IMR-90 (cell line): ENCODE data around the gene ACAD10. TPM values are rescaled to one million over a fixed set of nuclear protein-coding genes. Genes with fewer than 3 reads are reported as not detected.

Experiments used
- ATAC-seq: fragments of 200-7000 bp; cut with Tn5 transposase; 2 replicates; pipeline ENCODE4 v1.9.1; 2020; ENCODE audit warnings: low read depth, mild to moderate bottlenecking, moderate library complexity
- BruUV-seq: library from RNA; stranded (reverse); fragments of 400-500 nt; replicated peaks from 2 replicates; lab custom pipeline; 2021; lab: Mats Ljungman, UMichigan
- CTCF ChIA-PET: fragments of 300-600 bp; formaldehyde crosslinking; extraction: SDS; loops from one replicate; lab custom pipeline; 2021; ENCODE audit warnings: antibody characterized with exemption; lab: Yijun Ruan, JAX
- POLR2A ChIA-PET: fragments of 300-600 bp; sonication (Branson Sonifier 250); formaldehyde crosslinking; loops from one replicate; lab custom pipeline; 2022; ENCODE audit warnings: antibody characterized with exemption; ENCODE audit not compliant: unreplicated experiment; lab: Charles Lee
- DNase-seq: peaks from one replicate; pipeline ENCODE4 v3.0.0; 2013
- H2AFZ ChIP-seq: replicated peaks from 2 replicates; pipeline ENCODE3; 2013; ENCODE audit warnings: low read length, mild to moderate bottlenecking; ENCODE audit not compliant: poor library complexity
- H2AK5ac ChIP-seq: 2 replicates; pipeline ENCODE4 v1.6.1; 2013; ENCODE audit warnings: low read depth, low read length, inconsistent platforms
- H2AK9ac ChIP-seq: replicated peaks from 2 replicates; pipeline ENCODE3; 2013; ENCODE audit warnings: mild to moderate bottlenecking, low read depth, low read length, moderate library complexity; ENCODE audit not compliant: poor library complexity
- H2BK120ac ChIP-seq: 2 replicates; pipeline ENCODE4 v1.6.1; 2013; ENCODE audit warnings: low read depth, low read length, inconsistent platforms
- H2BK15ac ChIP-seq: 3 replicates; pipeline ENCODE4 v1.6.1; 2013; ENCODE audit warnings: low read depth, low read length, inconsistent platforms
- H2BK20ac ChIP-seq: 2 replicates; pipeline ENCODE4 v1.6.1; 2013; ENCODE audit warnings: low read depth, mild to moderate bottlenecking, inconsistent platforms, low read length, moderate library complexity
- H2BK5ac ChIP-seq: 2 replicates; pipeline ENCODE4 v1.6.1; 2013; ENCODE audit warnings: mild to moderate bottlenecking, low read depth, low read length, inconsistent platforms; ENCODE audit not compliant: poor library complexity, severe bottlenecking
- H3K14ac ChIP-seq: replicated peaks from 2 replicates; pipeline ENCODE4 v1.6.1; 2013; ENCODE audit warnings: low read depth, low read length, inconsistent platforms
- H3K18ac ChIP-seq: 2 replicates; pipeline ENCODE4 v1.6.1; 2013; ENCODE audit warnings: low read depth, low read length, control low read depth
- H3K23ac ChIP-seq: 2 replicates; pipeline ENCODE4 v1.6.1; 2013; ENCODE audit warnings: low read depth, low read length, inconsistent platforms
- H3K27ac ChIP-seq: 2 replicates; pipeline ENCODE4 v1.5.1; 2013; ENCODE audit warnings: mild to moderate bottlenecking, control low read depth, low read length; ENCODE audit not compliant: insufficient read depth
- H3K27me3 ChIP-seq: 2 replicates; pipeline ENCODE4 v1.6.1; 2013; ENCODE audit warnings: low read length; ENCODE audit not compliant: control insufficient read depth, insufficient read depth
- H3K36me3 ChIP-seq: 2 replicates; pipeline ENCODE4 v1.6.1; 2013; ENCODE audit warnings: low read length, mixed read lengths; ENCODE audit not compliant: control insufficient read depth, insufficient read depth
- H3K4ac ChIP-seq: 2 replicates; pipeline ENCODE4 v1.6.1; 2013; ENCODE audit warnings: low read depth, low read length, inconsistent platforms
- H3K4me1 ChIP-seq: 2 replicates; pipeline ENCODE4 v1.6.1; 2013; ENCODE audit warnings: low read length, mixed read lengths; ENCODE audit not compliant: control insufficient read depth, insufficient read depth
- H3K4me2 ChIP-seq: 2 replicates; pipeline ENCODE4 v1.6.1; 2013; ENCODE audit warnings: low read depth, mild to moderate bottlenecking, control low read depth, low read length, moderate library complexity
- H3K4me3 ChIP-seq: 2 replicates; pipeline ENCODE4 v1.5.1; 2013; ENCODE audit warnings: low read depth, mild to moderate bottlenecking, control low read depth, low read length, moderate library complexity; ENCODE audit not compliant: insufficient read depth
- H3K56ac ChIP-seq: 2 replicates; pipeline ENCODE4 v1.6.1; 2013; ENCODE audit warnings: low read length, inconsistent platforms; ENCODE audit not compliant: insufficient read depth; ENCODE audit errors: extremely low read depth
- H3K79me1 ChIP-seq, 2 experiments: 2 replicates each; pipeline ENCODE4 v1.6.1; 2013; ENCODE audit warnings: low read length in 2 of 2, inconsistent platforms in 1 of 2, low read depth in 1 of 2
- H3K9ac ChIP-seq: 2 replicates; pipeline ENCODE4 v1.6.1; 2013; ENCODE audit warnings: low read depth, low read length, control low read depth
- H3K9me1 ChIP-seq: 2 replicates; pipeline ENCODE4 v1.6.1; 2013; ENCODE audit warnings: low read length, inconsistent platforms; ENCODE audit not compliant: insufficient read depth
- H3K9me3 ChIP-seq: 2 replicates; pipeline ENCODE4 v1.6.1; 2013; ENCODE audit warnings: low read length; ENCODE audit not compliant: control insufficient read depth, insufficient read depth
- H4K20me1 ChIP-seq: 2 replicates; pipeline ENCODE4 v1.6.1; 2013; ENCODE audit warnings: low read length, inconsistent platforms; ENCODE audit not compliant: insufficient read depth
- H4K5ac ChIP-seq: 2 replicates; pipeline ENCODE4 v1.6.1; 2013; ENCODE audit warnings: mild to moderate bottlenecking, low read depth, low read length, control low read depth
- H4K8ac ChIP-seq, 2 experiments: 2 replicates each; pipeline ENCODE4 v1.6.1; 2013; ENCODE audit warnings: low read depth in 2 of 2, low read length in 2 of 2, control low read depth in 1 of 2, inconsistent platforms in 1 of 2
- H4K91ac ChIP-seq: 2 replicates; pipeline ENCODE4 v1.6.1; 2013; ENCODE audit warnings: low read depth, low read length, inconsistent platforms; ENCODE audit not compliant: insufficient read depth
- BHLHE40 ChIP-seq: fragments of 150-350 bp; IDR thresholded peaks from 2 replicates; pipeline ENCODE4 v1.6.1; 2016; ENCODE audit warnings: mild to moderate bottlenecking, low read depth, low read length
- CEBPB ChIP-seq: IDR thresholded peaks from 2 replicates; pipeline ENCODE4 v1.6.1; 2012; ENCODE audit warnings: low read depth, low read length, improper control_type of control experiment
- CHD1 ChIP-seq: IDR thresholded peaks from 2 replicates; pipeline ENCODE4 v1.6.1; 2012; ENCODE audit warnings: low read depth, low read length, improper control_type of control experiment
- FOS ChIP-seq: fragments of 150-350 bp; IDR thresholded peaks from 2 replicates; pipeline ENCODE4 v1.6.1; 2016; ENCODE audit warnings: low read depth, low read length
- MAFK ChIP-seq: IDR thresholded peaks from 2 replicates; pipeline ENCODE4 v1.6.1; 2012; ENCODE audit warnings: low read depth, low read length, improper control_type of control experiment
- MAZ ChIP-seq: IDR thresholded peaks from 2 replicates; pipeline ENCODE4 v1.6.1; 2012; ENCODE audit warnings: low read depth, mild to moderate bottlenecking, low read length, improper control_type of control experiment, moderate library complexity, borderline replicate concordance
- MXI1 ChIP-seq: IDR thresholded peaks from 2 replicates; pipeline ENCODE4 v1.6.1; 2012; ENCODE audit warnings: low read depth, mild to moderate bottlenecking, low read length, moderate library complexity, borderline replicate concordance
- NFE2L2 ChIP-seq: fragments of 150-350 bp; IDR thresholded peaks from 2 replicates; pipeline ENCODE4 v1.6.1; 2016; ENCODE audit warnings: low read depth, mild to moderate bottlenecking, low read length
- POLR2A ChIP-seq: IDR thresholded peaks from 2 replicates; pipeline ENCODE4 v1.6.1; 2012; ENCODE audit warnings: mild to moderate bottlenecking, low read depth, low read length
- RAD21 ChIP-seq: IDR thresholded peaks from 2 replicates; pipeline ENCODE4 v1.6.1; 2012; ENCODE audit warnings: low read length, improper control_type of control experiment
- RCOR1 ChIP-seq: IDR thresholded peaks from 2 replicates; pipeline ENCODE4 v1.6.1; 2012; ENCODE audit warnings: mild to moderate bottlenecking, low read length, improper control_type of control experiment; ENCODE audit not compliant: insufficient replicate concordance
- RFX5 ChIP-seq: IDR thresholded peaks from 2 replicates; pipeline ENCODE4 v1.8.0; 2012; ENCODE audit warnings: low read depth, mild to moderate bottlenecking, low read length, moderate library complexity
- SMC3 ChIP-seq: fragments of 150-350 bp; IDR thresholded peaks from 2 replicates; pipeline ENCODE4 v1.6.1; 2016; ENCODE audit warnings: low read depth, mild to moderate bottlenecking, antibody characterized with exemption, low read length, moderate library complexity
- WGBS, 2 experiments: methylation state at CpG; one replicate each; pipeline versions ENCODE4 v1.1.5 to v1.1.7; 2013; ENCODE audit warnings: missing lambda C conversion rate in 2 of 2; ENCODE audit not compliant: insufficient read length in 1 of 2; ENCODE audit errors: extremely low coverage in 2 of 2; 5-methylcytosine and 5-hydroxymethylcytosine counted together
- dilution Hi-C: fragments of 300-500 bp; cut with HindIII; formaldehyde crosslinking; loops from one replicate; pipeline ENCODE4 v1.14.3; 2018; ENCODE audit warnings: low sequenced_read_pairs; ENCODE audit not compliant: unreplicated experiment
- in situ Hi-C: fragments of 300-500 bp; cut with MboI; formaldehyde crosslinking; loops from 3 replicates; pipeline ENCODE4 v1.14.3; 2019; ENCODE audit warnings: low sequenced_read_pairs, inconsistent platforms, mixed read lengths
- intact Hi-C: fragments of 100-400 bp; cut with micrococcal nuclease; formaldehyde crosslinking; loops from 2 replicates; pipeline ENCODE4 v1.10.0; 2022
- polyA plus RNA-seq, 3 experiments: library from polyadenylated mRNA; depleted of rRNA; stranded (reverse); fragments of >200 nt; gene quantifications; 2 replicates each; pipeline ENCODE4 v1.2.3, GENCODE V29; 2012; ENCODE audit warnings: low replicate concordance in 1 of 3
- total RNA-seq: library from RNA; depleted of rRNA; stranded (reverse); fragments of >200 nt; gene quantifications from 2 replicates; pipeline ENCODE4 v1.2.3, GENCODE V29; 2012
- TF ChIP-seq, protein P1 (sequence below): conservative IDR thresholded peaks from 2 replicates; pipeline ENCODE4 v1.5.1; 2012; ENCODE audit warnings: mild to moderate bottlenecking, low read depth, low read length, improper control_type of control experiment
- TF ChIP-seq, protein P2 (sequence below): fragments of 150-350 bp; IDR thresholded peaks from 2 replicates; pipeline ENCODE4 v1.6.1; 2017; ENCODE audit warnings: mild to moderate bottlenecking, antibody characterized with exemption, low read length, low read depth
- TF ChIP-seq, protein P3 (sequence below): fragments of 150-350 bp; IDR thresholded peaks from 2 replicates; pipeline ENCODE4 v1.6.1; 2016; ENCODE audit warnings: low read depth, mild to moderate bottlenecking, low read length, moderate library complexity, borderline replicate concordance

The ACAD10 gene
- total and polyA plus RNA-seq, 2 of the 4 experiments (the other 2 are of a cell fraction), result 12.4 to 21.0 TPM

DNA sequence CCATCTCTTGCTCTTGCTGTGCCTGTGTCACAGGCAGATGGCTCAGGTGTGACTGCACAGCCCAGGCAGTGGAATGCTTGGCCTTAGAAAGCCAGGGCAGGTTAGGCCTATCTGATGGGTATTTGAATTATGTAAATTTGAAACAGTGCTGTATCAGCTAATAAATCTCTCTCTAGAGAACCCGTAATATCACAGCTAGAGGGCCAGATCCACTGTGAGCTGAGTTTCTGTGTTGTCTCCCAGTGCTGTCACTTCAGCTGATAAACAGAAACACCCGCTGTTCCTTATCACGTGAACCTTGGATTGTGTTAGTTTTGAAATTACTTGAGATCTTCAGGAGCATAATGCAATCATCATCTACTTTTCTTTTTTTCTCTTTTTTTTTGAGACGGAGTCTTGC, 59.4 kb downstream of the ACAD10 start:
- no peaks in the 10 kb centered on the region for H3K27me3 ChIP-seq
- no CpG with 5 or more reads among the region's 4 CpGs for WGBS, 2 experiments
- ChIA-PET CTCF (no interaction called here), POLR2A (no interaction called here)
- no peak overlapping the region for H4K5ac ChIP-seq
- no peak overlapping the region for H2AK5ac ChIP-seq
- no peak overlapping the region for H3K9ac ChIP-seq
- H4K8ac ChIP-seq, result no peak overlapping the region
- H3K4me3 ChIP-seq, result no peak overlapping the region
- in situ Hi-C loops (no loop called here), dilution Hi-C loops (no loop called here), intact Hi-C loops (no loop called here)
- H3K23ac ChIP-seq, result no peak overlapping the region
- H3K27ac ChIP-seq, result no peak overlapping the region
- H2BK15ac ChIP-seq, result no peak overlapping the region
- no peak overlapping the region for H2BK5ac ChIP-seq
- TF ChIP-seq RFX5, result no peak
- TF ChIP-seq MAZ, result no peak
- TF ChIP-seq FOS, result no peak
- no peak for TF ChIP-seq POLR2A
- no peak for TF ChIP-seq NFE2L2
- TF ChIP-seq CHD1, result no peak
- no peak for TF ChIP-seq RCOR1
- TF ChIP-seq MXI1, result no peak
- TF ChIP-seq, protein P1, sequence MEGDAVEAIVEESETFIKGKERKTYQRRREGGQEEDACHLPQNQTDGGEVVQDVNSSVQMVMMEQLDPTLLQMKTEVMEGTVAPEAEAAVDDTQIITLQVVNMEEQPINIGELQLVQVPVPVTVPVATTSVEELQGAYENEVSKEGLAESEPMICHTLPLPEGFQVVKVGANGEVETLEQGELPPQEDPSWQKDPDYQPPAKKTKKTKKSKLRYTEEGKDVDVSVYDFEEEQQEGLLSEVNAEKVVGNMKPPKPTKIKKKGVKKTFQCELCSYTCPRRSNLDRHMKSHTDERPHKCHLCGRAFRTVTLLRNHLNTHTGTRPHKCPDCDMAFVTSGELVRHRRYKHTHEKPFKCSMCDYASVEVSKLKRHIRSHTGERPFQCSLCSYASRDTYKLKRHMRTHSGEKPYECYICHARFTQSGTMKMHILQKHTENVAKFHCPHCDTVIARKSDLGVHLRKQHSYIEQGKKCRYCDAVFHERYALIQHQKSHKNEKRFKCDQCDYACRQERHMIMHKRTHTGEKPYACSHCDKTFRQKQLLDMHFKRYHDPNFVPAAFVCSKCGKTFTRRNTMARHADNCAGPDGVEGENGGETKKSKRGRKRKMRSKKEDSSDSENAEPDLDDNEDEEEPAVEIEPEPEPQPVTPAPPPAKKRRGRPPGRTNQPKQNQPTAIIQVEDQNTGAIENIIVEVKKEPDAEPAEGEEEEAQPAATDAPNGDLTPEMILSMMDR, result no peak
- TF ChIP-seq SMC3, result no peak
- TF ChIP-seq, protein P2, sequence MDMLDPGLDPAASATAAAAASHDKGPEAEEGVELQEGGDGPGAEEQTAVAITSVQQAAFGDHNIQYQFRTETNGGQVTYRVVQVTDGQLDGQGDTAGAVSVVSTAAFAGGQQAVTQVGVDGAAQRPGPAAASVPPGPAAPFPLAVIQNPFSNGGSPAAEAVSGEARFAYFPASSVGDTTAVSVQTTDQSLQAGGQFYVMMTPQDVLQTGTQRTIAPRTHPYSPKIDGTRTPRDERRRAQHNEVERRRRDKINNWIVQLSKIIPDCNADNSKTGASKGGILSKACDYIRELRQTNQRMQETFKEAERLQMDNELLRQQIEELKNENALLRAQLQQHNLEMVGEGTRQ, result no peak
- TF ChIP-seq CEBPB, result no peak
- TF ChIP-seq MAFK, result no peak
- no peak for TF ChIP-seq BHLHE40
- TF ChIP-seq, protein P3, sequence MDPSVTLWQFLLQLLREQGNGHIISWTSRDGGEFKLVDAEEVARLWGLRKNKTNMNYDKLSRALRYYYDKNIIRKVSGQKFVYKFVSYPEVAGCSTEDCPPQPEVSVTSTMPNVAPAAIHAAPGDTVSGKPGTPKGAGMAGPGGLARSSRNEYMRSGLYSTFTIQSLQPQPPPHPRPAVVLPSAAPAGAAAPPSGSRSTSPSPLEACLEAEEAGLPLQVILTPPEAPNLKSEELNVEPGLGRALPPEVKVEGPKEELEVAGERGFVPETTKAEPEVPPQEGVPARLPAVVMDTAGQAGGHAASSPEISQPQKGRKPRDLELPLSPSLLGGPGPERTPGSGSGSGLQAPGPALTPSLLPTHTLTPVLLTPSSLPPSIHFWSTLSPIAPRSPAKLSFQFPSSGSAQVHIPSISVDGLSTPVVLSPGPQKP, result no peak
- TF ChIP-seq RAD21, result no peak
- DNase-seq (no peak), ATAC-seq (no peak)
- no peak overlapping the region for H2BK120ac ChIP-seq
- H3K36me3 ChIP-seq, result peaks cover 33% of the 10 kb centered on the region
- H4K91ac ChIP-seq, result no peak overlapping the region
- no peak overlapping the region for H2BK20ac ChIP-seq
- H3K18ac ChIP-seq, result no peak overlapping the region
- no peak overlapping the region for H3K4me2 ChIP-seq
- H3K79me1 ChIP-seq, result no peaks in the 10 kb centered on the region
- no peaks in the 10 kb centered on the region for H4K20me1 ChIP-seq
- H3K56ac ChIP-seq, result no peak overlapping the region
- no peak overlapping the region for H2AFZ ChIP-seq
- no peak overlapping the region for H3K14ac ChIP-seq
- no peak overlapping the region for H2AK9ac ChIP-seq
- peaks cover 4% of the 10 kb centered on the region; the same call in 1 of the 2 replicates for H3K4me1 ChIP-seq
- H3K9me3 ChIP-seq, result no peaks in the 10 kb centered on the region
- H3K9me1 ChIP-seq, result no peaks in the 10 kb centered on the region
- H3K4ac ChIP-seq, result no peak overlapping the region
- BruUV-seq, result no TSS peak
